Endothelial cell (in vitro differentiated cells): Measurements from ENCODE around the gene LARP1. TPM values are rescaled to one million over a fixed set of nuclear protein-coding genes. Genes with fewer than 3 reads are reported as not detected.
"Not testable (repeated sequence)": the region's sequence is repeated elsewhere in the genome, so short reads cannot be mapped to it uniquely, and the experiment has no call there.

Experiments
- DNase-seq: peaks from one replicate; pipeline ENCODE4 v3.0.0; 2021; ENCODE audit warnings: low spot score
- H3K27ac Mint-ChIP-seq: one replicate; pipeline ENCODE4 v1.8.0; 2021; ENCODE audit warnings: mixed read lengths, inconsistent platforms; ENCODE audit not compliant: unreplicated experiment
- H3K27me3 Mint-ChIP-seq: one replicate; pipeline ENCODE4 v1.8.0; 2021; ENCODE audit warnings: mild to moderate bottlenecking, moderate library complexity, mixed read lengths, inconsistent platforms; ENCODE audit not compliant: unreplicated experiment
- H3K36me3 Mint-ChIP-seq: one replicate; pipeline ENCODE4 v1.8.0; 2021; ENCODE audit warnings: mild to moderate bottlenecking, low read depth, mixed read lengths, inconsistent platforms; ENCODE audit not compliant: unreplicated experiment
- H3K4me1 Mint-ChIP-seq: one replicate; pipeline ENCODE4 v1.8.0; 2021; ENCODE audit warnings: mild to moderate bottlenecking, mixed read lengths, inconsistent platforms; ENCODE audit not compliant: unreplicated experiment
- H3K4me3 Mint-ChIP-seq: one replicate; pipeline ENCODE4 v1.8.0; 2021; ENCODE audit warnings: mild to moderate bottlenecking, mixed read lengths, inconsistent platforms; ENCODE audit not compliant: unreplicated experiment
- H3K9me3 Mint-ChIP-seq: one replicate; pipeline ENCODE4 v1.8.0; 2021; ENCODE audit warnings: mixed read lengths, inconsistent platforms; ENCODE audit not compliant: unreplicated experiment
- total RNA-seq: library from RNA; stranded (reverse); fragmentation: NEBNext Ultra II Directional; extraction: Animal tissue kit (Norgen Biotek cat#: 25700); gene quantifications from one replicate; pipeline ENCODE4 v1.2.1, GENCODE V29; 2021; ENCODE audit not compliant: unreplicated experiment
- TF ChIP-seq, protein P1 (sequence below): fragments of 200-600 bp; sonication (generic); IDR thresholded peaks from one replicate; pipeline ENCODE4 v1.5.0; 2021; ENCODE audit warnings: antibody characterized with exemption; ENCODE audit not compliant: unreplicated experiment

LARP1 gene
- total RNA-seq, 1 donor from 2014 or later = 198 TPM

DNA sequence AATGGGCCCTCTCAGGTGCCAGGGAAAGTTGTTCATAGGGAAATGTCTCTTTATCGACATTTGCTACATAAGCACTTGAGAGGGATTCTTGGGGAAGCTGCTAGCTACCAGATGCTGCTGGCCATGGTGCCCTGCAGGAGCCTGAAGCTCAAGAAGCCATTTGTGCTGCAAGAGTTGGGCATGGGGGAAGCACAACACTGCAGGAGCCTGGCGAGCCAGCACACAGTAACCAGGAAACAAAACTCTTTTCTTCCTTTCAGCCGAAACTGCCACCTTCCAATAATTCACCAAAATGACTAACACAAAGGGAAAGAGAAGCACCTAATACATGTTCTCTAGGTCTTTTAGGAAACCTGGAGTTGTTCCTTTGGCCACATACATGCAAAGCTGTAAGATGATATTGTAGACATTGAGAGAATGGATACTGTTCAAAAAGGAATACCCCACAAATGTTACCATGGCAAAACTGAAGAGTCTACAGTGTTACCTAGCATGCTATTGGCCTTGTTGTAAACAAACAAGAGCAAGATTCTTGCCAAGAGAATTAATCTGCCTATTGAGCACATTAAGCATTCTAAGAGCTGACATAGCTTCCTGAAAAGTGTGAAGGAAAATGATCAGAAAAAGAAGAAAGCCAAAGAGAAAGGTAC is 26.1 kb upstream of the LARP1 start:
- H3K4me1 Mint-ChIP-seq = peaks cover 5% of the 10 kb centered on the region
- H3K27me3 Mint-ChIP-seq = peaks cover 4% of the 10 kb centered on the region
- TF ChIP-seq, protein P1, sequence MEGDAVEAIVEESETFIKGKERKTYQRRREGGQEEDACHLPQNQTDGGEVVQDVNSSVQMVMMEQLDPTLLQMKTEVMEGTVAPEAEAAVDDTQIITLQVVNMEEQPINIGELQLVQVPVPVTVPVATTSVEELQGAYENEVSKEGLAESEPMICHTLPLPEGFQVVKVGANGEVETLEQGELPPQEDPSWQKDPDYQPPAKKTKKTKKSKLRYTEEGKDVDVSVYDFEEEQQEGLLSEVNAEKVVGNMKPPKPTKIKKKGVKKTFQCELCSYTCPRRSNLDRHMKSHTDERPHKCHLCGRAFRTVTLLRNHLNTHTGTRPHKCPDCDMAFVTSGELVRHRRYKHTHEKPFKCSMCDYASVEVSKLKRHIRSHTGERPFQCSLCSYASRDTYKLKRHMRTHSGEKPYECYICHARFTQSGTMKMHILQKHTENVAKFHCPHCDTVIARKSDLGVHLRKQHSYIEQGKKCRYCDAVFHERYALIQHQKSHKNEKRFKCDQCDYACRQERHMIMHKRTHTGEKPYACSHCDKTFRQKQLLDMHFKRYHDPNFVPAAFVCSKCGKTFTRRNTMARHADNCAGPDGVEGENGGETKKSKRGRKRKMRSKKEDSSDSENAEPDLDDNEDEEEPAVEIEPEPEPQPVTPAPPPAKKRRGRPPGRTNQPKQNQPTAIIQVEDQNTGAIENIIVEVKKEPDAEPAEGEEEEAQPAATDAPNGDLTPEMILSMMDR = no peak
- no peaks in the 10 kb centered on the region for H3K36me3 Mint-ChIP-seq
- no peaks in the 10 kb centered on the region for H3K9me3 Mint-ChIP-seq
- H3K27ac Mint-ChIP-seq = no peak overlapping the region
- no peak overlapping the region for H3K4me3 Mint-ChIP-seq
- no peak for DNase-seq

DNA sequence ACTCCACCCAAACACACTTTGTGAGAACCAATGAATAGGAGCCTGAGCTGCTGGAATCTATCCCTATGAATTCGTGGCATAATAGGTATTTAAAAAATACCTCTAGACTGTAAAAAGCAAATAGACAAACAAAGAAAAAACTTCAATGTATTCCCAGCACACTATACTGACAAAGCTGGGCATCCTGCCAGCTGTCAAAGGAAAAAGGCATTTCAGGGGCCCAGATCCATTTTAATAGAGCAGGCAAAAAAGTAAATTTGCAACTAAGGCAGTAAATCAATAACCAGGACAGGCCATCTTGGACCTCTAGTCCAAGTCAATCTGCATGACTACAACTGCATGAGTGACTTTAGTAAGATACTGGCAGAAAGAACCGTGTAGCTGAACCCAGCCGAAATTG is 25.6 kb upstream of the LARP1 start:
- peaks cover 4% of the 10 kb centered on the region for H3K27me3 Mint-ChIP-seq
- no peak overlapping the region for H3K27ac Mint-ChIP-seq
- no peaks in the 10 kb centered on the region for H3K36me3 Mint-ChIP-seq
- no peak for DNase-seq
- no peaks in the 10 kb centered on the region for H3K9me3 Mint-ChIP-seq
- H3K4me3 Mint-ChIP-seq = no peak overlapping the region
- peaks cover 5% of the 10 kb centered on the region for H3K4me1 Mint-ChIP-seq
- TF ChIP-seq, protein P1 = no peak

DNA sequence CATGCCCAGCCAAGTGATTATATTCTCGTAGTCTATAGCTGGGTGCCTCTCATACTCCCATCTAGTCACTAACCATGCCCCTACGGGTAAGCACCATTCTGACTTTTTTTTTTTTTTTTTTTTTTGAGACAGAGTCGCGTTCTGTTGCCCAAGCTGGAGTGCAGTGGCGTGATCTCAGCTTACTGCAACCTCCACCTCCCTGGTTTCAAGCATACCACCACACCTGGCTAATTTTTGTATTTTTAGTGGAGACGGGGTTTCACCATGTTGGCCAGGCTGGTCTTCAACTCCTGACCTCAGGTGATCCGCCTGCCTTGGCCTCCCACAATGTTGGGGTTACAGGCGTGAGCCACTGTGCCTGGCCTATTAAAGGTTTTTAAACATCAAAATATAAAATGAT is 24.4 kb upstream of the LARP1 start:
- not testable (repeated sequence) for H3K9me3 Mint-ChIP-seq, DNase-seq, H3K4me3 Mint-ChIP-seq, H3K27me3 Mint-ChIP-seq, H3K27ac Mint-ChIP-seq, H3K4me1 Mint-ChIP-seq, H3K36me3 Mint-ChIP-seq

DNA sequence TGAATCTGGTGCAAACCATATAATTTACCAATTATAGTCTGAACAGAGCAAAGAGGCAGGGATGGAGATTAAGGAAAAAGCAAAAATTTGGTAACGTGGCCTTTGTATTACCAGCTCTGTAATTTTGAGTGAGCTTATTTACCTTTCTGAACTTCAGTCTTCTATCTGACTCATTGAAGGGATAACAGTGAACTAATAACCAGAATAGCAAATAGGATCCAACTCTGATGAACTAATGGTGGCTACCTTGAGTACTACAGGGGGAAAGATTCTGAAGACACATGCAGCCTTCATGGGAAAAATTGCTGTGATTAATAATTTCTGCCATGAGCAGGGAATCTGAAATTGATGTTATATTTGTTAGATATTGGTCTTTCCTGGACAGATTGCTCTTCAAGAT is 23.0 kb upstream of the LARP1 start:
- no peak overlapping the region for H3K27ac Mint-ChIP-seq

DNA sequence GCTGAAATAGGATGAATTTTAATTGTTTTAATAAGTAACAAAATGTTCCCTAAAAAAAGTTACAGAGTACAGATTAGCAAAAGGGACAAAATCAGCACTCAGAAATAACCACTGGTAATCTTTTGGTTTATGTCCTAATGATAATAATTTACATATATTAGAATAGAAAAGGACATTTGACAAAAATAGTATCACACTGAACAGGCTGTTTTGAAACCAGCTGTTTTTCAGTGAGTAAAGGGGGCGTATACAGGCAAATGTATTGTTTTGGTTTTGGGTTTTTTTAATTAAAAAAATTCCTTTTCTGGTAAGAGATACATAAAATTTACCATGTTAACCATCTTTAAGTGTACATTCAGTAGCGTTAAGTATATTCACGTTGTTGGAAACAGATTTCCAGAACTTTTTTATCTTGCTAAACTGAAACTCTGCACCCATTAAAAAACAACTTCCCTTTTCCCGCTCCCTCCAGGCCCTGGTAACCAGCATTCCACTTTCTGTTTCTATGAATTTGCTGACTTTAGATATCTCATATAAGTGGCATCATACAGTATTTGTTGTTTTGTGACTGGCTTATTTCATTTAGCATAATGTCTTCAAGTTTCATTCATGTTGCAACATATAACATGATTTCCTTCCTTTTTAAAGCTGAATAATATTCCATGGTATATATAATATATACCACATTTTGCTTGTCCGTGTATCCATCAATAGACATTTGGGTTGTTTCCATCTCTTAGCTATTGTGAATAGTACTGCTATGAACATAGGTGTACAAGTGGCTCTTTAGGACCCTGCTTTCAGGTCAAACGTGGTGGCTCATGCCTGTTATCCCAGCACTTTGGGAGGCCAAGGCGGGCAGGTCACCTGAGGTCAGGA is 20.6 kb upstream of the LARP1 start:
- Mint-ChIP-seq H3K9me3 (no peaks in the 10 kb centered on the region), H3K4me1 (peaks cover 12% of the 10 kb centered on the region), H3K4me3 (no peak overlapping the region), H3K27ac (no peak overlapping the region), H3K36me3 (no peaks in the 10 kb centered on the region), H3K27me3 (peaks cover 4% of the 10 kb centered on the region)
- no peak for DNase-seq
- TF ChIP-seq, protein P1 = no peak

More for the DNA sequence above, 23.0 kb upstream of the LARP1 start:
- TF ChIP-seq, protein P1 = no peak
- Mint-ChIP-seq H3K9me3 (no peaks in the 10 kb centered on the region), H3K36me3 (no peaks in the 10 kb centered on the region), H3K4me3 (no peak overlapping the region), H3K4me1 (peaks cover 5% of the 10 kb centered on the region), H3K27me3 (peaks cover 4% of the 10 kb centered on the region)
- DNase-seq = no peak

DNA sequence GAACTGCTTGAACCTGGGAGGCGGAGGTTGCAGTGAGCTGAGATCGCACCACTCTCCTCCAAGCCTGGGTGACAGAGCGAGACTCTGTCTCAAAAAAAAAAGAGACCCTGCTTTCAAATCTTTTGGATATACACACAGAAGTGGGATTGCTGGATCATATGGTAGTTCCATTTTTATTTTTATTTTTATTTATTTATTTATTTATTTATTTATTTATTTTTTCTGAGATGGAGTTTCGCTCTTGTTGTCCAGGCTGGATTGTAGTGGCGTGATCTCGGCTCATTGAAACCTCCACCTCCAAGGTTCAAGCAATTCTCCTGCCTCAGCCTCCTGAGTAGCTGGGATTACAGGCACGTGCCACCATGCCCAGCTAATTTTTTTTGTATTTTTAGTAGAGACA is 19.8 kb upstream of the LARP1 start:
- H3K4me1 Mint-ChIP-seq = peaks cover 13% of the 10 kb centered on the region
- H3K36me3 Mint-ChIP-seq = not testable (repeated sequence)

DNA sequence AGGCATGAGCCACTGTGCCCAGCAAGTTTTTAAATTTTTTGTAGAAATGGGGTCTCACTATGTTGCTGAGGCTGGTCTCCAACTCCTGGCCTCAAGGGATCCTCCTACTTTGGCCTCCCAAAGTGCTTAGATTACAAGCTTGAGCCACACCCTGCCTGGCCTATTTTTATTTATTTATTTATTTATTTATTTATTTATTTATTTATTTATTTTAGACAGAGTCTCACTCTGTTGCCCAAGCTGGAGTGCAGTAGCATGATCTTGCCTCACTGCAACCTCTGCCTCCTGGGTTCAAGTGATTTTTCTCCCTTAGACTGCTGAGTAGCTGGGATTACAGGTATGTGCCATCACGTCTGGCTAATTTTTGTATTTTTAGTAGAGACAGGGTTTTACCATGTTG is 18.8 kb upstream of the LARP1 start:
- H3K36me3 Mint-ChIP-seq, H3K27ac Mint-ChIP-seq, H3K9me3 Mint-ChIP-seq, H3K4me3 Mint-ChIP-seq, DNase-seq, H3K27me3 Mint-ChIP-seq: not testable (repeated sequence)
- peaks cover 16% of the 10 kb centered on the region for H3K4me1 Mint-ChIP-seq

More for the DNA sequence above, 19.8 kb upstream of the LARP1 start:
- not testable (repeated sequence) for H3K27ac Mint-ChIP-seq, H3K27me3 Mint-ChIP-seq, H3K4me3 Mint-ChIP-seq, DNase-seq, H3K9me3 Mint-ChIP-seq
